ENCODE results near the gene SDK1.

The SDK1 gene

GRCh38 chr7:3605222-3605621 lies 304.2 kb downstream of the SDK1 start:
- Histone ChIP-seq H3K27ac (ENCODE audit: low read length) (no peak overlapping the region), H3K36me3 (ENCODE audit: insufficient read depth, low read length) (no peaks in the 10 kb centered on the region), H3K27me3 (ENCODE audit: insufficient read depth, low read length, poor library complexity) (no peaks in the 10 kb centered on the region), H3K4me3 (ENCODE audit: low read depth in 1 of 2, low read length in 2 of 2) (no peak overlapping the region), H3K9ac (ENCODE audit: low read depth, low read length) (no peak overlapping the region), H2AFZ (ENCODE audit: low read depth, low read length) (no peak overlapping the region), H3K79me2 (ENCODE audit: insufficient read depth, low read length) (no peaks in the 10 kb centered on the region), H3K4me2 (ENCODE audit: insufficient read depth, low read length) (no peak overlapping the region), H3K9me3 (ENCODE audit: insufficient read depth, low read length, severe bottlenecking) (no peaks in the 10 kb centered on the region), H3K4me1 (ENCODE audit: insufficient read depth, low read length) (no peaks in the 10 kb centered on the region), H4K20me1 (ENCODE audit: insufficient read depth, low read length) (no peaks in the 10 kb centered on the region)
- DNase-seq (no peak), ATAC-seq (ENCODE audit: insufficient read depth, low read depth) (no peak)
- TF ChIP-seq CTCF (IDR thresholded peaks at IDR 0.05; ENCODE audit: borderline replicate concordance, extremely low read depth, low read length, poor library complexity, severe bottlenecking) = no peak
- TF ChIP-seq EZH2 (IDR thresholded peaks at IDR 0.05; ENCODE audit: borderline replicate concordance, low read depth, low read length, severe bottlenecking) = no peak

GRCh38 chr7:3606436-3606835 lies 305.4 kb downstream of the SDK1 start:
- Histone ChIP-seq H3K4me1 (ENCODE audit: insufficient read depth, low read length) (no peaks in the 10 kb centered on the region), H4K20me1 (ENCODE audit: insufficient read depth, low read length) (no peaks in the 10 kb centered on the region), H3K27ac (ENCODE audit: low read length) (no peak overlapping the region), H3K79me2 (ENCODE audit: insufficient read depth, low read length) (no peaks in the 10 kb centered on the region), H2AFZ (ENCODE audit: low read depth, low read length) (no peak overlapping the region), H3K4me2 (ENCODE audit: insufficient read depth, low read length) (no peak overlapping the region), H3K9me3 (ENCODE audit: insufficient read depth, low read length, severe bottlenecking) (no peaks in the 10 kb centered on the region), H3K4me3 (ENCODE audit: low read depth in 1 of 2, low read length in 2 of 2) (no peak overlapping the region), H3K36me3 (ENCODE audit: insufficient read depth, low read length) (no peaks in the 10 kb centered on the region), H3K27me3 (ENCODE audit: insufficient read depth, low read length, poor library complexity) (no peaks in the 10 kb centered on the region), H3K9ac (ENCODE audit: low read depth, low read length) (no peak overlapping the region)
- TF ChIP-seq CTCF (IDR thresholded peaks at IDR 0.05; ENCODE audit: borderline replicate concordance, extremely low read depth, low read length, poor library complexity, severe bottlenecking) = no peak
- no peak for TF ChIP-seq EZH2 (IDR thresholded peaks at IDR 0.05; ENCODE audit: borderline replicate concordance, low read depth, low read length, severe bottlenecking)
- ATAC-seq (ENCODE audit: insufficient read depth, low read depth) (no peak), DNase-seq (no peak)

- H3K36me3 ChIP-seq (ENCODE audit: insufficient read depth, low read length) = no peaks in the 10 kb centered on the region
- DNase-seq (no peak), ATAC-seq (ENCODE audit: insufficient read depth, low read depth) (no peak)
- H2AFZ ChIP-seq (ENCODE audit: low read depth, low read length) = no peak overlapping the region
- H3K27me3 ChIP-seq (ENCODE audit: insufficient read depth, low read length, poor library complexity) = no peaks in the 10 kb centered on the region
- H3K4me3 ChIP-seq (ENCODE audit: low read depth in 1 of 2, low read length in 2 of 2) = no peak overlapping the region
- no peaks in the 10 kb centered on the region for H3K4me1 ChIP-seq (ENCODE audit: insufficient read depth, low read length)
- H3K9ac ChIP-seq (ENCODE audit: low read depth, low read length) = no peak overlapping the region
- no peaks in the 10 kb centered on the region for H3K79me2 ChIP-seq (ENCODE audit: insufficient read depth, low read length)
- no peaks in the 10 kb centered on the region for H3K9me3 ChIP-seq (ENCODE audit: insufficient read depth, low read length, severe bottlenecking)
- H4K20me1 ChIP-seq (ENCODE audit: insufficient read depth, low read length) = no peaks in the 10 kb centered on the region
- no peak overlapping the region for H3K27ac ChIP-seq (ENCODE audit: low read length)
- no peak for TF ChIP-seq CTCF (IDR thresholded peaks at IDR 0.05; ENCODE audit: borderline replicate concordance, extremely low read depth, low read length, poor library complexity, severe bottlenecking)
- TF ChIP-seq EZH2 (IDR thresholded peaks at IDR 0.05; ENCODE audit: borderline replicate concordance, low read depth, low read length, severe bottlenecking) = no peak
- no peak overlapping the region for H3K4me2 ChIP-seq (ENCODE audit: insufficient read depth, low read length)
Observed at GRCh38 chr7:3607847-3608246, 306.8 kb downstream of the SDK1 start.

GRCh38 chr7:3616306-3616705 lies 315.3 kb downstream of the SDK1 start:
- no peak overlapping the region for H3K4me3 ChIP-seq (ENCODE audit: low read depth in 1 of 2, low read length in 2 of 2)
- H3K27ac ChIP-seq (ENCODE audit: low read length) = no peak overlapping the region
- no peaks in the 10 kb centered on the region for H3K36me3 ChIP-seq (ENCODE audit: insufficient read depth, low read length)
- H4K20me1 ChIP-seq (ENCODE audit: insufficient read depth, low read length) = no peaks in the 10 kb centered on the region
- H2AFZ ChIP-seq (ENCODE audit: low read depth, low read length) = no peak overlapping the region
- no peaks in the 10 kb centered on the region for H3K4me1 ChIP-seq (ENCODE audit: insufficient read depth, low read length)
- H3K4me2 ChIP-seq (ENCODE audit: insufficient read depth, low read length) = no peak overlapping the region
- no peak for DNase-seq
- H3K9me3 ChIP-seq (ENCODE audit: insufficient read depth, low read length, severe bottlenecking) = no peaks in the 10 kb centered on the region
- H3K79me2 ChIP-seq (ENCODE audit: insufficient read depth, low read length) = no peaks in the 10 kb centered on the region
- TF ChIP-seq CTCF (IDR thresholded peaks at IDR 0.05; ENCODE audit: borderline replicate concordance, extremely low read depth, low read length, poor library complexity, severe bottlenecking) = no peak
- ATAC-seq (ENCODE audit: insufficient read depth, low read depth) = no peak
- H3K27me3 ChIP-seq (ENCODE audit: insufficient read depth, low read length, poor library complexity) = peaks cover 10% of the 10 kb centered on the region
- H3K9ac ChIP-seq (ENCODE audit: low read depth, low read length) = no peak overlapping the region
